Spleen (tissue), 11 donors: ENCODE measurements around the gene TMEM163. TPM values are rescaled to one million over a fixed set of nuclear protein-coding genes. Genes with fewer than 3 reads are reported as not detected.

Source experiments
- DNase-seq: peaks from one replicate; pipeline ENCODE4 v3.0.0-alpha.2; 2020
- H3K27ac ChIP-seq, 8 donors: fragments of 200-600 bp; sonication (generic) in 7 of 8; 1 replicate in 4 of 8; 2 replicates in 4 of 8; pipeline versions ENCODE4 v1.5.0 to v1.8.0; 2016 to 2021; ENCODE audit warnings: inconsistent platforms in 4 of 8, mild to moderate bottlenecking in 4 of 8, moderate library complexity in 1 of 8
- H3K27me3 ChIP-seq, 7 donors: fragments of 200-600 bp; sonication (generic) in 6 of 7; replicated peaks in 1 of 7; 1 replicate in 4 of 7; 2 replicates in 3 of 7; pipeline versions ENCODE4 v1.5.0 to v1.8.0; 2016 to 2021; ENCODE audit warnings: inconsistent platforms in 3 of 7, mild to moderate bottlenecking in 1 of 7
- H3K36me3 ChIP-seq, 6 donors: fragments of 200-600 bp; sonication (generic) in 5 of 6; 1 replicate in 4 of 6; 2 replicates in 2 of 6; pipeline versions ENCODE4 v1.5.0 to v1.8.0; 2016 to 2021; ENCODE audit warnings: inconsistent platforms in 2 of 6
- H3K4me1 ChIP-seq, 6 donors: fragments of 200-600 bp; sonication (generic) in 5 of 6; 1 replicate in 3 of 6; 2 replicates in 3 of 6; pipeline versions ENCODE4 v1.5.0 to v1.8.0; 2016 to 2021; ENCODE audit warnings: inconsistent platforms in 3 of 6
- H3K4me3 ChIP-seq, 8 donors: fragments of 200-600 bp; sonication (generic) in 7 of 8; 1 replicate in 4 of 8; 2 replicates in 4 of 8; pipeline versions ENCODE4 v1.5.0 to v1.8.0; 2016 to 2021; ENCODE audit warnings: inconsistent platforms in 4 of 8, mild to moderate bottlenecking in 4 of 8, moderate library complexity in 2 of 8
- H3K9me3 ChIP-seq, 8 donors: fragments of 200-600 bp; sonication (generic) in 7 of 8; 1 replicate in 4 of 8; 2 replicates in 4 of 8; pipeline versions ENCODE4 v1.5.0 to v1.8.0; 2016 to 2021; ENCODE audit warnings: inconsistent platforms in 4 of 8
- CTCF ChIP-seq, 11 experiments: fragments of 200-600 bp in 7 of 11; fragments of 450-650 bp in 4 of 11; sonication (generic) in 4 of 11; IDR thresholded peaks in 8 of 11; conservative IDR thresholded peaks in 3 of 11; 1 replicate in 7 of 11; 2 replicates in 4 of 11; pipeline versions ENCODE4 v1.4.0 to v1.8.0; 2016 to 2021; ENCODE audit warnings: antibody characterized with exemption in 11 of 11, inconsistent platforms in 4 of 11, mild to moderate bottlenecking in 1 of 11
- POLR2A ChIP-seq, 3 donors: fragments of 450-650 bp; IDR thresholded peaks; one replicate each; pipeline ENCODE4 v1.5.1; 2017; ENCODE audit warnings: antibody characterized with exemption in 3 of 3, mild to moderate bottlenecking in 1 of 3
- POLR2AphosphoS5 ChIP-seq, 3 donors: sonication (generic); formaldehyde crosslinking; IDR thresholded peaks; one replicate each; pipeline ENCODE4 v1.5.1; 2017; ENCODE audit warnings: antibody characterized with exemption in 3 of 3
- WGBS, 5 donors: extraction: QIAGEN DNeasy Blood & Tissue Kit in 3 of 5; methylation state at CpG; one replicate each; pipeline versions ENCODE4 v1.1.5 to v1.1.7; 2013 to 2018; 5-methylcytosine and 5-hydroxymethylcytosine counted together
- intact Hi-C: fragments of 100-400 bp; cut with DNase I; formaldehyde crosslinking; loops from one replicate; pipeline ENCODE4 v1.15.0; 2023; ENCODE audit warnings: low total_unique reads
- polyA plus RNA-seq, 3 donors: library from polyadenylated mRNA; stranded (reverse); fragments of 200-250 nt; gene quantifications; one replicate each; pipeline ENCODE4 v1.2.1, GENCODE V29; 2013
- total RNA-seq, 7 donors: library from RNA; depleted of rRNA in 3 of 7; stranded (reverse); fragments of >200 nt in 3 of 7; fragmentation: NEBNext Ultra II Directional in 4 of 7; extraction: Animal tissue kit (Norgen Biotek cat#: 25700) in 4 of 7; gene quantifications; one replicate each; pipeline versions ENCODE4 v1.1.0 to v1.2.1, GENCODE V29; 2016 to 2021
- donor health status: healthy with polysubstance abuse.
- donor health status: DM: no; HTN: no; CAD: no; lungs with moderate emphysema.
- donor health status: DM: no; HTN: no; CAD: no.
- donor health status: Bipolar disorder and iron deficiency.
- donor health status: healthy.
- donor health status: DM: no; HTN: no; CAD: no.
- donor health status: DM: yes; HTN: yes; CAD: no.

Gene TMEM163
- total and polyA plus RNA-seq, 10 donors, result 2.4 to 12.5 (median 3.7) TPM

- H3K36me3 ChIP-seq, result peaks cover 0 to 100% (median 69%) of the 10 kb centered on the region in 6 donors
- H3K27ac ChIP-seq, result no peak overlapping the region
- peak; percentile 55 for DNase-seq
- no peak for TF ChIP-seq CTCF (IDR thresholded peaks at IDR 0.05 in 8 of 11, conservative IDR thresholded peaks at IDR 0.05 in 3 of 11)
- no peak overlapping the region for H3K4me3 ChIP-seq
- H3K4me1 ChIP-seq, result peaks cover 0 to 24% (median 7%) of the 10 kb centered on the region in 6 donors
- no peaks in the 10 kb centered on the region for H3K9me3 ChIP-seq
- 95 to 100% (median 96%) methylated on average over 4 of the region's 4 CpGs for WGBS, 5 donors
- intact Hi-C loops, result loop anchor here (10.0 kb wide), 1 partner anchor 560 kb away; no protein-coding TSS in a partner anchor
- H3K27me3 ChIP-seq, result no peaks in the 10 kb centered on the region
Observed at GRCh38 chr2:134445116-134445515, 273.7 kb downstream of the TMEM163 start.

- Histone ChIP-seq H3K4me1 (peaks cover 0 to 24% (median 7%) of the 10 kb centered on the region in 6 donors), H3K27me3 (no peaks in the 10 kb centered on the region), H3K9me3 (no peaks in the 10 kb centered on the region), H3K27ac (no peak overlapping the region), H3K4me3 (no peak overlapping the region), H3K36me3 (peaks cover 0 to 100% (median 66%) of the 10 kb centered on the region in 6 donors)
- 83 to 90% (median 86%) methylated on average over 11 of the region's 11 CpGs for WGBS, 5 donors
- TF ChIP-seq POLR2A (IDR thresholded peaks at IDR 0.05), result no peak
- peak in 1 of 3 donors; percentile 23 for TF ChIP-seq POLR2AphosphoS5 (IDR thresholded peaks at IDR 0.05)
- intact Hi-C loops, result loop anchor here (10.0 kb wide), 1 partner anchor 559 kb away; no protein-coding TSS in a partner anchor
- DNase-seq, result peak; percentile 62
Observed at GRCh38 chr2:134443814-134444480, 274.9 kb downstream of the TMEM163 start.

- H3K9me3 ChIP-seq, result no peaks in the 10 kb centered on the region
- no peak for TF ChIP-seq CTCF (IDR thresholded peaks at IDR 0.05 in 8 of 11, conservative IDR thresholded peaks at IDR 0.05 in 3 of 11)
- no peak for TF ChIP-seq POLR2A (IDR thresholded peaks at IDR 0.05)
- TF ChIP-seq POLR2AphosphoS5 (IDR thresholded peaks at IDR 0.05), result no peak
- WGBS, 5 donors, result 92 to 97% (median 97%) methylated on average over 9 to 11 of the region's 11 CpGs
- no peak overlapping the region for H3K27ac ChIP-seq
- H3K4me1 ChIP-seq, result peaks cover 0 to 21% (median 4%) of the 10 kb centered on the region in 6 donors
- DNase-seq, result peak; percentile 43
- H3K36me3 ChIP-seq, result peaks cover 0 to 100% (median 61%) of the 10 kb centered on the region in 6 donors
- H3K4me3 ChIP-seq, result no peak overlapping the region
- no peaks in the 10 kb centered on the region for H3K27me3 ChIP-seq
- intact Hi-C loops, result loop anchor here (10.0 kb wide), 1 partner anchor 557 kb away; no protein-coding TSS in a partner anchor
Observed at GRCh38 chr2:134441153-134441863, 277.5 kb downstream of the TMEM163 start.

GRCh38 chr2:134440336-134440909, 278.4 kb downstream of the TMEM163 start:
- Histone ChIP-seq H3K36me3 (peaks cover 0 to 100% (median 61%) of the 10 kb centered on the region in 6 donors), H3K27ac (no peak overlapping the region), H3K9me3 (no peaks in the 10 kb centered on the region), H3K4me1 (peaks cover 0 to 12% (median 0%) of the 10 kb centered on the region in 6 donors), H3K27me3 (no peaks in the 10 kb centered on the region), H3K4me3 (no peak overlapping the region)
- peak; percentile 64 for DNase-seq
- TF ChIP-seq POLR2AphosphoS5 (IDR thresholded peaks at IDR 0.05) (peak in 1 of 3 donors; percentile 42), POLR2A (IDR thresholded peaks at IDR 0.05) (no peak)
- 94 to 97% (median 96%) methylated on average over 16 of the region's 16 CpGs for WGBS, 5 donors
- intact Hi-C loops, result loop anchor here (10.0 kb wide), 1 partner anchor 556 kb away; no protein-coding TSS in a partner anchor
